Motor neuron (in vitro differentiated cells): ENCODE data around the gene CLSTN1. TPM values are rescaled to one million over a fixed set of nuclear protein-coding genes. Genes with fewer than 3 reads are reported as not detected.

Source experiments
- ATAC-seq, 8 experiments: fragments of 200-7000 bp; cut with Tn5 transposase; replicated peaks in 6 of 8; 2 replicates each; pipeline ENCODE4 v1.8.0; 2021; ENCODE audit warnings: mild to moderate bottlenecking in 8 of 8, moderate library complexity in 8 of 8
- H3K27ac ChIP-seq, 2 donors: fragments of 250-450 bp; sonication (Bioruptor Pico); 2 replicates each; pipeline ENCODE4 v1.9.0; 2021; ENCODE audit warnings: antibody characterized with exemption in 2 of 2, mild to moderate bottlenecking in 2 of 2, moderate library complexity in 1 of 2
- H3K4me1 ChIP-seq, 2 donors: fragments of 250-450 bp; sonication (Bioruptor Pico); replicated peaks in 1 of 2; 2 replicates each; pipeline ENCODE4 v1.6.1; 2021; ENCODE audit warnings: antibody characterized with exemption in 2 of 2, mild to moderate bottlenecking in 2 of 2, moderate library complexity in 1 of 2
- H3K4me3 ChIP-seq, 5 donors: fragments of 250-450 bp; sonication (Bioruptor Pico); 2 replicates each; pipeline ENCODE4 v1.9.0; 2021; ENCODE audit warnings: antibody characterized with exemption in 5 of 5, mild to moderate bottlenecking in 5 of 5, moderate library complexity in 4 of 5
- WGBS, 10 experiments: fragments of 450-650 bp; shearing (Covaris generic); methylation state at CpG; one replicate each; pipeline ENCODE4 v1.0.0; 2022; 5-methylcytosine and 5-hydroxymethylcytosine counted together
- in situ Hi-C, 9 experiments: fragments of 400-800 bp; cut with MboI; loops; one replicate each; pipeline ENCODE4 v1.15.0; 2021; ENCODE audit warnings: low sequenced_read_pairs in 9 of 9, low pct_unique_long_range_greater_than_20kb in 2 of 9; ENCODE audit not compliant: unreplicated experiment in 9 of 9
- total RNA-seq, 8 experiments: library from RNA; unstranded; fragments of 300-600 nt; gene quantifications; 2 replicates each; pipeline versions ENCODE4 v1.2.3 to v1.2.4, GENCODE V29; 2022

CLSTN1 gene
- total RNA-seq, 8 experiments from 2014 or later = 36.6 to 140 (median 112) TPM

DNA sequence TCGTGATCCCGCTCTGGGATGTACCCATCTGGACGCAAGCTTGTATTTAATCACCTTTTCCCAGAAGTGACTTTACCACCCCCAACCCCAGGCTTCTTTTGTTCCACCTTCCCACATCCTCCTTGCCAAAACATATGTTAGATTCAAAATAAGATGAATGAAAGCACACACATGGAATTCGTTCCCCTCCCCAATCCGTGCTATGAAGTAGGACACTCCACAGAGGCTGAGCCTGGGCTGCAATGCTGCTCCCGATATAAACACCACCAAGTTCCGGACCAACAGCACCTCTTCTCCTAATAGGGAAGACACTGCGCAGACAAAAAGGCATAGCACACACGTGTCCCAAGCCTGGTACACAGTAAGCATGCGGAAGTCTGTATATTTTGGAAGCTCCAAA is 86.1 kb downstream of the CLSTN1 start:
- no peak overlapping the region for H3K4me3 ChIP-seq
- no peak overlapping the region for H3K27ac ChIP-seq
- peak in 1 of 8 experiments; percentile 57 for ATAC-seq
- no peaks in the 10 kb centered on the region for H3K4me1 ChIP-seq
- WGBS, 10 experiments = 60 to 100% (median 91%) methylated on average over 1 to 9 of the region's 10 CpGs; no CpG with 5 or more reads in 2 of the 10 experiments
- in situ Hi-C loops = no loop called here

DNA sequence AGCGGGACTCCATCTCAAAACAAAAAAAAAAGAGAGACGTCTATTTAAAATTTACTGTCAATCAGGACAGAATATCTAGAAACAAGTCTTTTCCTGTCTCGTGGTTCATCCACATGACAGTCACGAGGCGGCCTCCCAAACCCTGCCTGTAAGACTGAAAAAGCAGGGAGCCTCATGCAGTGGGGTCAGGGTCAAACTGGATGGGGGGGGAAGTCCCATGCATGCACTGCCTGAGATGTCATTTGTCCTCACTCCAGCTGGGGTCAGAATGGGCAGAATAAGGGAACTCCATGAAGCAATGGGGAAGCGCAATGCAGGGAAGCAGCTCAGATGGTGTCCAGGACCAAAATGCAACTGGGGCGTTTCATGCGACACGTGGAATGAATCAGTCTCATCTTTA is 86.7 kb downstream of the CLSTN1 start:
- H3K27ac ChIP-seq = no peak overlapping the region
- no peak overlapping the region for H3K4me3 ChIP-seq
- peak in 1 of 8 experiments; percentile 21 for ATAC-seq
- H3K4me1 ChIP-seq = no peaks in the 10 kb centered on the region
- in situ Hi-C loops = no loop called here
- 60 to 100% (median 91%) methylated on average over 1 to 7 of the region's 9 CpGs; no CpG with 5 or more reads in 2 of the 10 experiments for whole genome bisulfite sequencing, 10 experiments

DNA sequence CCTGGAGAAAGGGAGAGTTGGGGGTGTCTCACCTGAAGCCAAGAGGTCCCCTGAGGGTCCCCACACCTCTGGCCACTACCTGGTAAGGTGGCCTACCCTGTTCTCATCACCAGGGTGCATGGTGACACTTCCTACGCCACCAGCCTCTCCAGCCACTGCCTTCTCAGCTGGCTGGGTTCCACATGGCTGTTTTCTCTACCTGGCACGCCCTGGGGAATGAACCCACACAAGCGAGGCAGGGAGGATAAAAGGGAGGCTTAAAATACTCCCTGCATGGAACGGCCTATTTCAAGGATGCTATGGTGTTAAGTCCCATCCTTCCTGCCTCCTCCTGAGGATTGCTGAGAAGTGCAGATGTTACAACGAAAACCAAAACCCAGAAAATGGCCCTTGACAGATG is 87.5 kb downstream of the CLSTN1 start:
- H3K4me3 ChIP-seq = no peak overlapping the region
- H3K27ac ChIP-seq = no peak overlapping the region
- ATAC-seq = no peak
- no peaks in the 10 kb centered on the region for H3K4me1 ChIP-seq
- in situ Hi-C loops = no loop called here
- WGBS, 10 experiments = 83 to 100% (median 100%) methylated on average over 1 to 5 of the region's 5 CpGs; no CpG with 5 or more reads in 3 of the 10 experiments

DNA sequence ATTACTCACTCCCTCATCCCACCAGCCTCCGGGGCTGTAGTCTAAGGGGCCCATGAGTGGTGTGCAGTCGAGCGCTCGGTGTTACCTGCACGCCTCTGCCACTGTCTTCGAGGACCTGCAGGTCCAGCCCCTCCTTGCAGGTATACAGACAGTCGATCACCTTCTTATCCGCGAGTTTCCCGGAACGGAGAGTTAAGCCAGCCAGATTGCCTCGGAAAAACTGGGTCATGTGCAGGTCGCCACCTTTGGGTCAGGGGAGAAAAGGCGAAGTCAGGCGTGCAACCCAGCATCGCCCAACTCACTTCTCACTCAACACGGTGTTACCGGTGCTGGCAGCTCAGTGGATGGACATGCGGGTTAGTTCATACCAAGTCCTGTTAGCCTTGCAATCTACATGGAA is 88.0 kb downstream of the CLSTN1 start:
- WGBS, 10 experiments = 83 to 100% (median 95%) methylated on average over 1 to 12 of the region's 19 CpGs; no CpG with 5 or more reads in 4 of the 10 experiments
- Histone ChIP-seq H3K4me1 (no peaks in the 10 kb centered on the region), H3K4me3 (no peak overlapping the region), H3K27ac (no peak overlapping the region)
- in situ Hi-C loops = no loop called here
- ATAC-seq = no peak

DNA sequence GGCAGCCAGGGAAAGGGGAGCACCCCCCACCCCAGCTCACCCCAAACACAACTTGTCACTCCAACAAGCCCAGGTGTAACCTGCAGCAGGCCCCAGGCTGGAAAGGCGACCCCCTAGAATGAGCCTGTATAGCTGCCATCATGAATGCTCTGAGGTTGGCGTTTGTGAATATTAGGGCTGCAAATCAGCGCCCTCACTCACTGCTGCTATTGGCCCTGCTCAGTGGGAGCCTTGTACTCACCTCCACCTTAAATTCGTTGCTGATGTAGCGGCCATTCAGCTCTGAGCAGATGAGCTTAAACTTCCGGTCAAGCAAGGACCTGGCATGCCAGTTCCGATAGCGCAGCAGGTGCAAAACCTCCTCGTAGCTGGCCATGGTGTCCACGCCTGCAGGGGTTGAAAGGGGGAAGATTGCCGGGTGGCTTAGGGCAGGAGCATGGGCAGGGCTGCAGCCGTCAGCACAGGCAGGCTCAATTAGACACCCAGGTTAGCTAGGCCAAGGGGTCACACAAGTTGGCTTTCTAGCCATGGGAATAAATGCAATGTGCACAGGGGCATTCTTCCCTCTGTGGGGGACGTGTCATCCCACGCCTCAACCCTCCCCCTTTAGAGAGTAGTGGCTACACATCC is 90.5 kb downstream of the CLSTN1 start:
- WGBS, 10 experiments = 90 to 100% (median 92%) methylated on average over 2 to 13 of the region's 14 CpGs; no CpG with 5 or more reads in 3 of the 10 experiments
- no peak for ATAC-seq
- Histone ChIP-seq H3K4me1 (no peaks in the 10 kb centered on the region), H3K27ac (no peak overlapping the region), H3K4me3 (no peak overlapping the region)
- in situ Hi-C loops = no loop called here

DNA sequence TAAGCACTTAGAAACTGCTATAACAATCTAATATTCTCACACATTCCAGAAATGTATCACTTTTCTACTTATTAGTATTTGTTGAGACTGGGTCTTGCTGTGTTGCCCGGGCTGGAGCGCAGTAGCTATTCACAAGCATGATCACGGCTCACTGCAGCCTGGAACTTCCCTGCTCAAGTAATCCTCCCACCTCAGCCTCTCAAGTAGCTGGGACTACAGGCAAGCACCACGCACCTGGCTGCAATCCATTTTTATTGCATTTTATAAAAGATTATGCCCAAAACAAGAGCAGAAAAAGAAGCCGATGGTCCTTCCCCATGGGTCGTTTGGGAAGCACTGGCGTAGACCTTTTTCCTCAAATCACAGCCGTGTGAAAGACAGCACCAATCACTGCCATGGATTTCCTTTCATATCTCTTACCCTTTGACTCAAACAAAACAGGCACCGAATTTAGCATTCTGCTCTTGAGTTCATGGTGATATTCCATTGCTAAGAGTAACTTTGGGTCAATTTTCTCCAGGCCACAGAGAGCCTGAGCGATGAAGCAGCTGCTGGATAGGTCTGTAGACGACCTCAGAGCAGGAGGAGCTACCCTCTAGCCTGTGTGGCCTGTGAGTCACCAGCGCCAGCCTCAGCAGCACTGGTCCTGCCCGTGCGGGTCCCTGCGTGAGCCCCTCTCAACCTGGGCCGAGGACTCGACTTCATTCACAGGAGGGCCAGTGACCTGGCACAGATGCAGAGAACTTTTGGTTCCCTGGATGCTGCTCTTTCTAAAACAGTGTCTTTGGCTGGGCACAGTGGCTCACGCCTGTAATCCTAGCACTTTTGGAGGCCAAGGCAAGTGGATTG is 91.4 kb downstream of the CLSTN1 start:
- no peaks in the 10 kb centered on the region for H3K4me1 ChIP-seq
- 86 to 100% (median 93%) methylated on average over 2 to 18 of the region's 18 CpGs; no CpG with 5 or more reads in 1 of the 10 experiments for WGBS, 10 experiments
- no peak overlapping the region for H3K27ac ChIP-seq
- in situ Hi-C loops = no loop called here
- no peak for ATAC-seq
- no peak overlapping the region for H3K4me3 ChIP-seq

DNA sequence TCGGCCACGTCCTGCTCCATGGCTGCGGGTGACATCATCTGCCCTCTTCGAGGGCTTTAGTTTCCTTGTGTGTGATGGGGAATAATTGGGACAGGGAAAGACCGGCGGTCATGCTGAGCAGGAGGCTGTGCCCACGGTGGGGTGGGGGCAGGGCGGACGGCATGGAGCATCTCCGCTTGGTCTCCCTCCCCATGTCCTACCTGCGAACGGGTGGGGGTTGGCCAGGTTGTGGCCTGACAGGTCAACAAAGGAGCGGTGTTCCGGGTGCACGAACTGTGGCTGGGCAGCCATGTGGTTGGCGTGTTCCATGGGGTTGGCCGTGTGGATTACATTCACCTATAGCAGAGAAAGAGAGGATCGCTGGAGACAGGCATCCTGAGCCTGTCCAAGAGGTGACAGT is 92.2 kb downstream of the CLSTN1 start:
- Histone ChIP-seq H3K27ac (no peak overlapping the region), H3K4me3 (no peak overlapping the region), H3K4me1 (no peaks in the 10 kb centered on the region)
- ATAC-seq = peak in 1 of 8 experiments; percentile 16
- 83 to 100% (median 97%) methylated on average over 1 to 9 of the region's 18 CpGs; no CpG with 5 or more reads in 3 of the 10 experiments for WGBS, 10 experiments
- in situ Hi-C loops = no loop called here

DNA sequence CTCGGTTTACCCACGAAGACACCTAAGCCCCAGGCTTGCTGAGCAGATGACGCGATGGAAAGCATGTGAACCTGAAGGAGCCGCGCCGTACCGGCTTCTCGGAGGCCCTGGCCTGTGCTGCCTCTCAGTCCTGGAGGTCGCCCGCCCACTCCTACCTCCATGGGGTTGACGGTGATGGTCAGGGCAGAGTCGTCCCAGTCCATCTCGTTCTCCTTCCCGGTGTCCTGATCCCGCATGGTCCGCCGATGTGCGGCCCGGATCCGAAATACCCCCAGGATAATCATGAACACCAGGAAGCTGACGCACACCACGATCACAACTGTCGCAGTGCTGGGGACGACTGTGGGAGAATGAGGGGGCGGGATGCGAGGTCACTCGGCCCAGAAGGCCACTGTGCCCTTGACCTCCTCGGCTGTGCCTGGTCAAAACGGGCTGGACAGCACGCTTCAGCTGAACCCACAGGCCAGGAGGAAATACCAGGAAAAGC is 92.7 kb downstream of the CLSTN1 start:
- in situ Hi-C loops = no loop called here
- H3K4me1 ChIP-seq = no peaks in the 10 kb centered on the region
- ATAC-seq = peak in 3 of 8 experiments; percentile 8 to 21 (median 12)
- H3K4me3 ChIP-seq = no peak overlapping the region
- H3K27ac ChIP-seq = no peak overlapping the region
- WGBS, 10 experiments = 90 to 100% (median 96%) methylated on average over 1 to 15 of the region's 31 CpGs; no CpG with 5 or more reads in 4 of the 10 experiments

DNA sequence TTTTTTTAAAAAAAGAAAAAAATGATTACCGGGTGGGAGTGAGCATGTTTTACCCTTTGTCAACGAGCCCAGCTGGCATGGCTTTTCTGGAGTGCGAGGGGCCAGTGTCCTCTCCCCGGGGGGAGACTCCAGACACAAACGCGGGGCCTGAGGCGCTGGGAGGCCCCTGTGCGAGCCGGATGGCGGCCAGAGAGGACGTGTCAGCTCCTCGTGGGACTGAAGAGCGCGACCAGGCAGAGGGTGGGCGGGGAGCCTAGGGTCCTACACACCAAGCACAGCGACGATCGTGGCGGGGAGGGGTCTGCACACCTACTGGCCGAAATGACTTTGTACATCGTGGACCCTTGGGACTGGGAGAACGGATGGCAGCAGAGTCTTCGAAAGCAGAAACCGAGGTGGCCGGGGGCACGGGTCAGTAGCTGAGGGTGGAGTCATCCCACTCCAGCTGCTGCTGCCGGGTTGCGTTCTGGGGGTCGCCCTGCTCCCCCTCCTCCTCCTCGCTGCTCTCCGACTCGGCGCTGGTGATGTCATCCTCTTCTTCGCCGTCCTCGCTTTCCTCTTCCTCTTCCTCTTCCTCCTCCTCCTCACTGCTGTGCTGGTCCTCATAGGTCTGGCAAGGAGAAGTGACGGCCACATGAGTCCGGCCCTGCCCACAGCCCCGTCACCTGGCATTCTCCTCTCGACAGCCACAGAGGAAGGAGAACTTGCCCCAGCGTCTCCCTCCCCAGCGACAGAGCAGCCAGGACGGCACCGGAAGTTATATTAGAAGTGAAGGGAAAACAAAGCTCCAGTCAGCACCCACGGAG is 93.5 kb downstream of the CLSTN1 start:
- 83 to 100% (median 91%) methylated on average over 3 to 26 of the region's 45 CpGs; no CpG with 5 or more reads in 2 of the 10 experiments for WGBS, 10 experiments
- Histone ChIP-seq H3K27ac (no peak overlapping the region), H3K4me3 (no peak overlapping the region), H3K4me1 (no peaks in the 10 kb centered on the region)
- peak in 3 of 8 experiments; percentile 18 to 19 (median 19) for ATAC-seq
- in situ Hi-C loops = no loop called here

DNA sequence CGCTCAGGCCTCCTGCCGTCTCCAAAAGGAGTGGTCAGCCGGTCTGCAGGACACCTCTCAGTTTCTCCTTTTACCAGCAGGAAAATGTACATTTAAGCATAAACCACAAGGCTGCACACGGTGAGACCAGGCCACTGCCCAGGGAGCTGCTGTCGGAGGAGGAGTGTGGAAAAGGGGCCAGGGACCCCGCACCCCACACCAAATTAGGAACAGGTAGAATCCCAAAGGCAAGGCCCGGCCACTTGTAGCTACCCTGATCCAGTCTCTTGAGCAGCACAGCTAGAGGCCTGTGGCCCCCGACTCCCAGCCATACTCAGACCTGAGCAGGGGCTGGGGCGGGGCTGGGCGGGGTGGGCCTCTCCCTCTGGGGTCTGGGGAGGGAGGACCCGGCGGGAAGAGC is 94.2 kb downstream of the CLSTN1 start:
- H3K27ac ChIP-seq = no peak overlapping the region
- no peaks in the 10 kb centered on the region for H3K4me1 ChIP-seq
- WGBS, 10 experiments = 84 to 100% (median 91%) methylated on average over 2 to 7 of the region's 12 CpGs; no CpG with 5 or more reads in 5 of the 10 experiments
- ATAC-seq = peak in 1 of 8 experiments; percentile 19
- no peak overlapping the region for H3K4me3 ChIP-seq
- in situ Hi-C loops = no loop called here

DNA sequence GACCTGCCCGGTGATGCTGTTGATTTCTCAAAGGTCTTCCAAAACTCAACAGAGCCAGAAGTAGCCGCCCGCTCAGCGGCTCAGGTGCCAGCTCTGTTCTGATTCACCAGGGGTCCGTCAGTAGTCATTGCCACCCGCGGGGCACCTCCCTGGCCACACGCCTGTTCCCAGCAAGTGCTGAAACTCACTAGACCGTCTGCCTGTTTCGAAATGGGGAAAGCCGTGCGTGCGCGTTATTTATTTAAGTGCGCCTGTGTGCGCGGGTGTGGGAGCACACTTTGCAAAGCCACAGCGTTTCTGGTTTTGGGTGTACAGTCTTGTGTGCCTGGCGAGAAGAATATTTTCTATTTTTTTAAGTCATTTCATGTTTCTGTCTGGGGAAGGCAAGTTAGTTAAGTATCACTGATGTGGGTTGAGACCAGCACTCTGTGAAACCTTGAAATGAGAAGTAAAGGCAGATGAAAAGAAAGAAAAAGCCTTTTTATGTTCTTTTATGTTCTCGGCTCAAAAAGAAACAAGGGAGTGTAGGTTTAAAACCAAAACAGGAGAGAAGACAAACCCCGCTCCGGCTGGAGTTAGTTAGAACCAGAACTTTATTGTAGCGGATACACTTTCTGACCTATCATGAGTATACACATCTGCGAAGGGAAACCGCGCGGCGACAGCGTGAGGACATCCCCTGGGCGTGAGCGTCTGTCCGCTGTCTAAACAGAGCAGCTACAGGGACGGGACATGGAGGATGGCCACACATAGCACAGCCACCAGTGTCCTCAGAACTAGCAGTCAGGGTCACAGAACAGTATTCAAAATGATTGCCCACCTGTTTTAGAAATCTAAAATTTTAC is 95.1 kb downstream of the CLSTN1 start:
- Histone ChIP-seq H3K27ac (no peak overlapping the region), H3K4me1 (no peaks in the 10 kb centered on the region), H3K4me3 (no peak overlapping the region)
- WGBS, 10 experiments = 72 to 100% (median 96%) methylated on average over 1 to 33 of the region's 33 CpGs
- ATAC-seq = no peak
- in situ Hi-C loops = no loop called here
